Keratinocyte (primary cell): ENCODE data around the gene TSPAN17. TPM values are rescaled to one million over a fixed set of nuclear protein-coding genes. Genes with fewer than 3 reads are reported as not detected.

Experiments
- DNase-seq: peaks from one replicate; pipeline ENCODE4 v3.0.0-alpha.2; 2011; ENCODE audit warnings: low read depth, missing footprints, low spot score
- FAIRE-seq: peaks from 2 replicates; lab custom pipeline; 2011; peaks lifted over from hg19 to GRCh38; lab: Jason Lieb, UNC
- H2AFZ ChIP-seq: 2 replicates; pipeline ENCODE4 v1.6.0; 2012; ENCODE audit warnings: low read length, control low read depth, inconsistent platforms; ENCODE audit not compliant: control insufficient read depth
- H3K27ac ChIP-seq: 2 replicates; pipeline ENCODE4 v1.5.1; 2011; ENCODE audit warnings: low read length; ENCODE audit not compliant: control insufficient read depth, insufficient read depth
- H3K27me3 ChIP-seq: 3 replicates; pipeline ENCODE4 v1.6.0; 2011; ENCODE audit warnings: low read length; ENCODE audit not compliant: control insufficient read depth, insufficient read depth; ENCODE audit errors: extremely low read depth
- H3K36me3 ChIP-seq, 2 experiments: 2 replicates in 1 of 2; 3 replicates in 1 of 2; pipeline ENCODE4 v1.5.1; 2011; ENCODE audit warnings: low read length in 2 of 2, mild to moderate bottlenecking in 1 of 2; ENCODE audit not compliant: control insufficient read depth in 2 of 2, insufficient read depth in 2 of 2; ENCODE audit errors: extremely low read depth in 1 of 2
- H3K4me1 ChIP-seq: 3 replicates; pipeline ENCODE4 v1.5.1; 2011; ENCODE audit warnings: low read length; ENCODE audit not compliant: control insufficient read depth, insufficient read depth; ENCODE audit errors: extremely low read depth
- H3K4me2 ChIP-seq: 3 replicates; pipeline ENCODE4 v1.6.0; 2011; ENCODE audit warnings: low read depth, low read length; ENCODE audit not compliant: control insufficient read depth, insufficient read depth; ENCODE audit errors: extremely low read depth
- H3K4me3 ChIP-seq, 3 experiments: fragments of 200-600 bp in 1 of 3; sonication (generic) in 1 of 3; 2 replicates in 2 of 3; 3 replicates in 1 of 3; pipeline ENCODE4 v1.5.1; 2011 to 2016; ENCODE audit warnings: low read length in 3 of 3, mild to moderate bottlenecking in 3 of 3, control low read depth in 2 of 3, inconsistent platforms in 1 of 3, low read depth in 1 of 3, mixed read lengths in 1 of 3, mixed run types in 1 of 3, moderate library complexity in 1 of 3; ENCODE audit not compliant: control insufficient read depth in 2 of 3, insufficient read depth in 2 of 3; ENCODE audit errors: extremely low read depth in 1 of 3
- H3K79me2 ChIP-seq: 2 replicates; pipeline ENCODE4 v1.6.0; 2012; ENCODE audit warnings: low read length; ENCODE audit not compliant: control insufficient read depth, insufficient read depth
- H3K9ac ChIP-seq: 3 replicates; pipeline ENCODE4 v1.6.0; 2011; ENCODE audit warnings: low read length; ENCODE audit not compliant: control insufficient read depth, insufficient read depth; ENCODE audit errors: extremely low read depth
- H3K9me1 ChIP-seq: 3 replicates; pipeline ENCODE4 v1.6.0; 2011; ENCODE audit warnings: low read length; ENCODE audit not compliant: control insufficient read depth, insufficient read depth; ENCODE audit errors: extremely low read depth
- H3K9me3 ChIP-seq: 2 replicates; pipeline ENCODE4 v1.5.1; 2012; ENCODE audit warnings: low read depth, low read length; ENCODE audit not compliant: control insufficient read depth
- H4K20me1 ChIP-seq: 3 replicates; pipeline ENCODE4 v1.6.0; 2011; ENCODE audit warnings: low read length; ENCODE audit not compliant: control insufficient read depth, insufficient read depth; ENCODE audit errors: extremely low read depth
- CTCF ChIP-seq, 3 experiments: IDR thresholded peaks in 1 of 3; conservative IDR thresholded peaks in 1 of 3; optimal IDR thresholded peaks in 1 of 3; 2 replicates in 2 of 3; 3 replicates in 1 of 3; pipeline versions ENCODE3 to v1.5.1; 2011; ENCODE audit warnings: low read length in 3 of 3, mild to moderate bottlenecking in 3 of 3, moderate library complexity in 2 of 3, control low read depth in 1 of 3, inconsistent platforms in 1 of 3; ENCODE audit not compliant: insufficient read depth in 2 of 3; ENCODE audit errors: extremely low read depth in 1 of 3
- EZH2 ChIP-seq: IDR thresholded peaks from one replicate; pipeline ENCODE4 v1.6.1; 2012; ENCODE audit warnings: inconsistent platforms, mild to moderate bottlenecking, low read length, moderate library complexity
- dilution Hi-C: fragments of 300-500 bp; cut with MboI; formaldehyde crosslinking; loops from one replicate; pipeline ENCODE4 v1.7.0; 2020; ENCODE audit warnings: low sequenced_read_pairs; ENCODE audit not compliant: extremely low pct_ligation_motif_present
- polyA plus RNA-seq, 5 experiments: library from polyadenylated mRNA; depleted of rRNA in 3 of 5; stranded (reverse) in 3 of 5; stranded (forward) in 1 of 5; unstranded in 1 of 5; fragments of >200 nt; gene quantifications; 1 replicate in 1 of 5; 2 replicates in 3 of 5; 3 replicates in 1 of 5; pipeline versions ENCODE4 v1.2.1 to v1.2.3, GENCODE V29; 2011 to 2012; ENCODE audit warnings: missing spikeins in 2 of 5, low read depth in 1 of 5, low replicate concordance in 1 of 5

The TSPAN17 gene
- polyA plus RNA-seq, 1 donor (not counting 4 experiments of a cell fraction or from before 2014, with no cell fraction given), result 53.1 TPM

- Histone ChIP-seq H3K27ac (no peak overlapping the region), H3K4me2 (no peak overlapping the region), H3K9ac (no peak overlapping the region), H3K4me1 (no peaks in the 10 kb centered on the region), H3K9me3 (no peaks in the 10 kb centered on the region), H3K9me1 (no peaks in the 10 kb centered on the region), H3K4me3 (no peak overlapping the region), H2AFZ (no peak overlapping the region), H3K36me3 (peaks cover 0 to under 1% of the 10 kb centered on the region in 2 experiments), H3K79me2 (no peaks in the 10 kb centered on the region), H4K20me1 (peaks cover 3% of the 10 kb centered on the region), H3K27me3 (peaks cover 7% of the 10 kb centered on the region)
- DNase-seq (no peak), FAIRE-seq (no peak)
- dilution Hi-C loops, result no loop called here
- TF ChIP-seq CTCF (optimal IDR thresholded peaks at IDR 0.05 in 1 of 3, IDR thresholded peaks at IDR 0.05 in 1 of 3, conservative IDR thresholded peaks at IDR 0.05 in 1 of 3; ENCODE audit: extremely low read depth in 1 of 3, insufficient read depth in 2 of 3, low read length in 3 of 3), result no peak
- no peak for TF ChIP-seq EZH2
Observed at GRCh38 chr5:176662371-176663333, 15.4 kb downstream of the TSPAN17 start.

- H3K4me3 ChIP-seq, result no peak overlapping the region
- H3K9me3 ChIP-seq, result no peaks in the 10 kb centered on the region
- no peaks in the 10 kb centered on the region for H3K9me1 ChIP-seq
- peaks cover 7% of the 10 kb centered on the region for H3K27me3 ChIP-seq
- no peaks in the 10 kb centered on the region for H3K4me1 ChIP-seq
- FAIRE-seq (no peak), DNase-seq (no peak)
- H3K36me3 ChIP-seq, result no peaks in the 10 kb centered on the region
- dilution Hi-C loops, result no loop called here
- H3K27ac ChIP-seq, result no peak overlapping the region
- no peak overlapping the region for H3K4me2 ChIP-seq
- peaks cover 3% of the 10 kb centered on the region for H4K20me1 ChIP-seq
- H3K9ac ChIP-seq, result no peak overlapping the region
- no peaks in the 10 kb centered on the region for H3K79me2 ChIP-seq
- TF ChIP-seq CTCF (optimal IDR thresholded peaks at IDR 0.05 in 1 of 3, IDR thresholded peaks at IDR 0.05 in 1 of 3, conservative IDR thresholded peaks at IDR 0.05 in 1 of 3; ENCODE audit: extremely low read depth in 1 of 3, insufficient read depth in 2 of 3, low read length in 3 of 3), result no peak
- no peak for TF ChIP-seq EZH2
- H2AFZ ChIP-seq, result no peak overlapping the region
Observed at GRCh38 chr5:176663566-176663965, 16.3 kb downstream of the TSPAN17 start.
